Natural killer cell (primary cell): ENCODE measurements around the gene DISC1. TPM values are rescaled to one million over a fixed set of nuclear protein-coding genes. Genes with fewer than 3 reads are reported as not detected.

Experiments
- ATAC-seq, 3 donors: fragments of 150-1000 bp in 2 of 3; fragments of 200-7000 bp in 1 of 3; cut with Tn5 transposase; 1 replicate in 1 of 3; 2 replicates in 2 of 3; pipeline ENCODE4 v1.10.0; 2021; ENCODE audit warnings: mild to moderate bottlenecking in 2 of 3, moderate library complexity in 2 of 3
- DNase-seq, 2 donors: peaks; one replicate each; pipeline versions ENCODE4 v3.0.0 to v3.0.0-alpha.2; 2013 to 2021; ENCODE audit warnings: mixed read lengths in 1 of 2
- H3K27ac ChIP-seq: one replicate; pipeline ENCODE4 v1.5.1; 2013; ENCODE audit warnings: mild to moderate bottlenecking, low read length
- H3K27me3 ChIP-seq: one replicate; pipeline ENCODE4 v1.6.1; 2013; ENCODE audit warnings: low read length; ENCODE audit not compliant: control insufficient read depth, insufficient read depth
- H3K36me3 ChIP-seq: one replicate; pipeline ENCODE4 v1.6.1; 2013; ENCODE audit warnings: low read length; ENCODE audit not compliant: control insufficient read depth, insufficient read depth
- H3K4me1 ChIP-seq: one replicate; pipeline ENCODE4 v1.6.1; 2013; ENCODE audit warnings: low read length; ENCODE audit not compliant: control insufficient read depth, insufficient read depth
- H3K4me3 ChIP-seq: one replicate; pipeline ENCODE4 v1.5.1; 2013; ENCODE audit warnings: low read length
- H3K9me3 ChIP-seq: one replicate; pipeline ENCODE4 v1.6.1; 2013; ENCODE audit warnings: low read length; ENCODE audit not compliant: control insufficient read depth, insufficient read depth
- H3K27ac Mint-ChIP-seq, 2 donors: one replicate each; pipeline ENCODE4 v1.8.0; 2022; ENCODE audit warnings: mild to moderate bottlenecking in 2 of 2, mixed read lengths in 2 of 2, moderate library complexity in 1 of 2
- H3K27me3 Mint-ChIP-seq, 2 donors: one replicate each; pipeline ENCODE4 v1.8.0; 2022; ENCODE audit warnings: low read depth in 2 of 2, mixed read lengths in 2 of 2
- H3K36me3 Mint-ChIP-seq: one replicate; pipeline ENCODE4 v1.8.0; 2022; ENCODE audit warnings: mixed read lengths
- H3K4me1 Mint-ChIP-seq, 2 donors: one replicate each; pipeline ENCODE4 v1.8.0; 2022; ENCODE audit warnings: mixed read lengths in 2 of 2
- H3K4me3 Mint-ChIP-seq: one replicate; pipeline ENCODE4 v1.8.0; 2022; ENCODE audit warnings: mild to moderate bottlenecking, moderate library complexity, mixed read lengths
- H3K9me3 Mint-ChIP-seq, 2 donors: one replicate each; pipeline ENCODE4 v1.8.0; 2022; ENCODE audit warnings: mixed read lengths in 2 of 2
- CTCF ChIP-seq: fragments of 200-600 bp; IDR thresholded peaks from one replicate; pipeline ENCODE4 v1.8.0; 2022; ENCODE audit warnings: antibody characterized with exemption
- WGBS: methylation state at CpG from one replicate; pipeline ENCODE4 v1.1.7; 2013; ENCODE audit warnings: missing lambda C conversion rate; ENCODE audit not compliant: insufficient coverage; 5-methylcytosine and 5-hydroxymethylcytosine counted together
- intact Hi-C: fragments of 100-400 bp; cut with micrococcal nuclease; formaldehyde crosslinking; loops from one replicate; pipeline ENCODE4 v1.14.2; 2022
- total RNA-seq, 4 donors: library from RNA; stranded (reverse); fragments of 120-200 nt in 1 of 4; gene quantifications; one replicate each; pipeline versions ENCODE4 v1.2.3 to v1.2.4, GENCODE V29; 2013 to 2022

The DISC1 gene
- total RNA-seq, 3 donors from 2014 or later (not counting 1 experiment from before 2014, with no cell fraction given), result 5.9 to 10.7 (median 9.7) TPM

GRCh38 chr1:231603598-231604275 is 22.9 kb upstream of the DISC1 start:
- TF ChIP-seq CTCF, result peak; percentile 75
- peak overlapping the region; percentile 91 for H3K4me3 Mint-ChIP-seq
- peak overlapping the region; percentile 27 to 55 for H3K27ac Mint-ChIP-seq
- no peaks in the 10 kb centered on the region for H3K36me3 ChIP-seq
- H3K36me3 Mint-ChIP-seq, result no peaks in the 10 kb centered on the region
- peak in 1 of 2 donors; percentile 77 for DNase-seq
- no peaks in the 10 kb centered on the region for H3K9me3 Mint-ChIP-seq
- no peaks in the 10 kb centered on the region for H3K9me3 ChIP-seq
- H3K27me3 Mint-ChIP-seq, result no peaks in the 10 kb centered on the region
- intact Hi-C loops, result loop anchor here (1.0 kb wide), 1 partner anchor 245 kb away; no protein-coding TSS in a partner anchor
- 36% methylated on average over 7 of the region's 8 CpGs for WGBS
- peak; percentile 61 to 70 (median 68) for ATAC-seq
- H3K4me1 ChIP-seq, result peaks cover 14% of the 10 kb centered on the region
- H3K4me1 Mint-ChIP-seq, result peaks cover 28 to 29% of the 10 kb centered on the region in 2 donors
- no peak overlapping the region for H3K27ac ChIP-seq
- H3K27me3 ChIP-seq, result no peaks in the 10 kb centered on the region
- H3K4me3 ChIP-seq, result peak overlapping the region; percentile 40

- Mint-ChIP-seq H3K4me3 (peak overlapping the region; percentile 91), H3K27me3 (peaks cover 0 to 2% of the 10 kb centered on the region in 2 donors), H3K27ac (peak overlapping the region in 1 of 2 donors; percentile 55), H3K9me3 (no peaks in the 10 kb centered on the region), H3K4me1 (peaks cover 28 to 29% of the 10 kb centered on the region in 2 donors), H3K36me3 (no peaks in the 10 kb centered on the region)
- Histone ChIP-seq H3K27me3 (no peaks in the 10 kb centered on the region), H3K36me3 (no peaks in the 10 kb centered on the region), H3K4me1 (peaks cover 14% of the 10 kb centered on the region), H3K9me3 (no peaks in the 10 kb centered on the region), H3K4me3 (no peak overlapping the region), H3K27ac (no peak overlapping the region)
- ATAC-seq (no peak), DNase-seq (no peak)
- 71% methylated on average over 2 of the region's 2 CpGs for WGBS
- intact Hi-C loops, result loop anchor here (1.0 kb wide), 1 partner anchor 246 kb away; no protein-coding TSS in a partner anchor
- TF ChIP-seq CTCF, result no peak
Measured at GRCh38 chr1:231604276-231604621, 22.3 kb upstream of the DISC1 start.

- no peaks in the 10 kb centered on the region for H3K36me3 Mint-ChIP-seq
- H3K27ac ChIP-seq, result no peak overlapping the region
- peaks cover 29 to 34% of the 10 kb centered on the region in 2 donors for H3K4me1 Mint-ChIP-seq
- intact Hi-C loops, result no loop called here
- H3K4me1 ChIP-seq, result peaks cover 14% of the 10 kb centered on the region
- no peak overlapping the region for H3K4me3 ChIP-seq
- DNase-seq (peak in 1 of 2 donors; percentile 26), ATAC-seq (peak; percentile 75 to 91 (median 86))
- H3K27me3 ChIP-seq, result no peaks in the 10 kb centered on the region
- no peaks in the 10 kb centered on the region for H3K36me3 ChIP-seq
- H3K27ac Mint-ChIP-seq, result no peak overlapping the region
- H3K9me3 Mint-ChIP-seq, result no peaks in the 10 kb centered on the region
- H3K4me3 Mint-ChIP-seq, result peak overlapping the region; percentile 50
- no peak for TF ChIP-seq CTCF
- WGBS, result 50% methylated on average over 8 of the region's 8 CpGs
- H3K9me3 ChIP-seq, result no peaks in the 10 kb centered on the region
- H3K27me3 Mint-ChIP-seq, result peaks cover 0 to 8% of the 10 kb centered on the region in 2 donors
Measured at GRCh38 chr1:231605149-231606100, 21.2 kb upstream of the DISC1 start.
